ENCODE data around the gene ZNF180.

DNA sequence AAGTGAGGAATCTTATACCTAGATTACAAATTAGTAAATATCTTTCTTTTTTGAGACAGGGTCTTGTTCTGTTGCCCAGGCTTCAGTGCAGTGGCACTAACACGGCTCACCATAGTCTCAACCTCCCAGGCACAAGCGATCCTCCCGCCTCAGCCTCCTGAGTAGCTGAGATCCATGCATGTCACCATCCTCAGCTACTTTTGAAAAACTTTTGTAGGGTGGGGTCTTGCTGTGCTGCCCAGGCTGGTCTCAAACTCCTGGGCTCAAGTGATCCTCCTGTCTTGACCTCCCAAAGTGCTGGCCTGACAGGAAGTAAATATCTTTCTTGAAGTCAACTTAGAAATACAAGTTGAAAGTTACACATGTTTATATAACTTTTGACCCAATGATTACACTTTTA lies 49.2 kb upstream of the ZNF180 start:
- TF ChIP-seq MXI1 (conservative IDR thresholded peaks at IDR 0.05; ENCODE audit: poor library complexity, severe bottlenecking) (no peak), CTCF (IDR thresholded peaks at IDR 0.05; ENCODE audit: poor library complexity, severe bottlenecking) (no peak), RAD21 (conservative IDR thresholded peaks at IDR 0.05) (no peak), REST (IDR thresholded peaks at IDR 0.05; ENCODE audit: borderline replicate concordance) (no peak)

Data from neural cell (in vitro differentiated cells).